Panc1 (cell line): Measurements from ENCODE around the gene DDX31. TPM values are rescaled to one million over a fixed set of nuclear protein-coding genes. Genes with fewer than 3 reads are reported as not detected.

Experiments used
- ATAC-seq: fragments of 200-7000 bp; cut with Tn5 transposase; 2 replicates; pipeline ENCODE4 v1.9.1; 2020; ENCODE audit warnings: mild to moderate bottlenecking, moderate library complexity
- BruUV-seq: library from RNA; stranded (reverse); fragments of 400-500 nt; replicated peaks from 2 replicates; lab custom pipeline; 2021; lab: Mats Ljungman, UMichigan
- CTCF ChIA-PET: fragments of 300-600 bp; sonication (Branson Sonifier 250); formaldehyde crosslinking; loops from one replicate; lab custom pipeline; 2022; ENCODE audit warnings: antibody characterized with exemption; lab: Charles Lee
- POLR2A ChIA-PET: fragments of 300-600 bp; sonication (Branson Sonifier 250); formaldehyde crosslinking; loops from one replicate; lab custom pipeline; 2022; ENCODE audit warnings: antibody characterized with exemption; lab: Charles Lee
- DNase-seq: peaks from one replicate; pipeline ENCODE4 v3.0.0-alpha.2; 2010; ENCODE audit warnings: low read depth, low spot score
- H3K27ac ChIP-seq: 2 replicates; pipeline ENCODE4 v1.5.1; 2011; ENCODE audit warnings: mild to moderate bottlenecking, low read length, inconsistent platforms
- H3K27me3 ChIP-seq: fragments of 200-500 bp; sonication (Bioruptor generic); 2 replicates; pipeline ENCODE4 v1.6.0; 2014; ENCODE audit warnings: low read length, inconsistent platforms; ENCODE audit not compliant: control insufficient read depth, insufficient read depth
- H3K36me3 ChIP-seq: fragments of 200-500 bp; sonication (Bioruptor generic); 2 replicates; pipeline ENCODE4 v1.5.1; 2014; ENCODE audit warnings: inconsistent platforms, mild to moderate bottlenecking, low read length, moderate library complexity; ENCODE audit not compliant: control insufficient read depth, insufficient read depth
- H3K4me1 ChIP-seq: 2 replicates; pipeline ENCODE4 v1.5.1; 2011; ENCODE audit warnings: inconsistent platforms, mild to moderate bottlenecking, low read length, moderate library complexity; ENCODE audit not compliant: control insufficient read depth, insufficient read depth
- H3K4me3 ChIP-seq, 2 experiments: 2 replicates each; pipeline ENCODE4 v1.5.1; 2011 to 2012; ENCODE audit warnings: low read depth in 2 of 2, low read length in 2 of 2, mild to moderate bottlenecking in 2 of 2, inconsistent platforms in 1 of 2, moderate library complexity in 1 of 2
- H3K9me3 ChIP-seq: fragments of 200-500 bp; sonication (Bioruptor generic); 2 replicates; pipeline ENCODE4 v1.5.1; 2014; ENCODE audit warnings: low read depth, mild to moderate bottlenecking, inconsistent platforms, low read length, moderate library complexity; ENCODE audit not compliant: control insufficient read depth, insufficient read depth
- POLR2AphosphoS5 ChIP-seq: IDR thresholded peaks from 2 replicates; pipeline ENCODE4 v1.6.1; 2012; ENCODE audit warnings: mild to moderate bottlenecking, low read depth, low read length, moderate library complexity
- SIN3A ChIP-seq: IDR thresholded peaks from 2 replicates; pipeline ENCODE4 v1.6.1; 2012; ENCODE audit warnings: low read depth, mild to moderate bottlenecking, low read length, moderate library complexity, borderline replicate concordance; ENCODE audit not compliant: insufficient read depth
- TCF7L2 ChIP-seq: IDR thresholded peaks from 2 replicates; pipeline ENCODE4 v1.6.1; 2011; ENCODE audit warnings: mild to moderate bottlenecking, low read depth, low read length, inconsistent platforms
- in situ Hi-C: cut with HindIII; loops from 2 replicates; pipeline ENCODE4 v1.10.0; 2016; ENCODE audit warnings: low sequenced_read_pairs, low pct_unique_long_range_greater_than_20kb
- intact Hi-C: fragments of 100-400 bp; cut with micrococcal nuclease; formaldehyde crosslinking; loops from one replicate; pipeline ENCODE4 v1.10.0; 2022; ENCODE audit not compliant: unreplicated experiment
- total RNA-seq: library from RNA; stranded (reverse); gene quantifications from one replicate; pipeline ENCODE4 v1.2.1, GENCODE V29; 2021; ENCODE audit not compliant: unreplicated experiment
- TF ChIP-seq, protein P1 (sequence below): fragments of 450-650 bp; IDR thresholded peaks from 2 replicates; pipeline ENCODE4 v1.5.1; 2017; ENCODE audit warnings: mild to moderate bottlenecking
- TF ChIP-seq, protein P2 (sequence below), 2 experiments: IDR thresholded peaks; 2 replicates each; pipeline ENCODE4 v1.6.1; 2011 to 2012; ENCODE audit warnings: low read depth in 2 of 2, control low read depth in 1 of 2, low read length in 1 of 2, mild to moderate bottlenecking in 1 of 2, moderate library complexity in 1 of 2; ENCODE audit not compliant: insufficient read depth in 1 of 2

The DDX31 gene
- total RNA-seq, 1 experiment from 2014 or later = 17.5 TPM

DNA sequence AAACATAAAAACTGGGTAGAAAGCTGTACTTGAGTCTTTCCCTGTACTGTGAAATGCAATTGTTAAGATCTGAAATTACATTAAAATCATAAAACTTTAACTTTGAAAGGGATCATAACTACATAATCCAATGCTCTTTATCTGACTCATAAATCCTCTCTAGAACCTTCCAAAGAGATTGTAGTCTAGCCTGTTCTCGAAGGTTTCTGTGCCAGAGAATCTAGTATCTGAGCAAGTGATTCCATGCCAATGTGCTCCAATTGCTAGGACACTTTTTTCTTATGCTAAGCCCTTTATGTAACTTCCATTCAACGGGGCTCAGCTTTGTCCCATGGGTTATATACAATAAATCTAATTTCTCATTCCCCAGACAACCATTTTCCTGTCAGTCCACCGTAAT, 21.1 kb downstream of the DDX31 start:
- intact Hi-C loops = no loop called here
- ChIA-PET CTCF (no interaction called here), POLR2A (no interaction called here)
- H3K9me3 ChIP-seq = no peaks in the 10 kb centered on the region
- in situ Hi-C loops = no loop called here
- H3K36me3 ChIP-seq = peaks cover 32% of the 10 kb centered on the region
- BruUV-seq = no TSS peak
- no peak overlapping the region for H3K27ac ChIP-seq
- H3K4me3 ChIP-seq = no peak overlapping the region
- H3K27me3 ChIP-seq = no peaks in the 10 kb centered on the region
- no peaks in the 10 kb centered on the region for H3K4me1 ChIP-seq
- ATAC-seq = no peak
- TF ChIP-seq, protein P1, sequence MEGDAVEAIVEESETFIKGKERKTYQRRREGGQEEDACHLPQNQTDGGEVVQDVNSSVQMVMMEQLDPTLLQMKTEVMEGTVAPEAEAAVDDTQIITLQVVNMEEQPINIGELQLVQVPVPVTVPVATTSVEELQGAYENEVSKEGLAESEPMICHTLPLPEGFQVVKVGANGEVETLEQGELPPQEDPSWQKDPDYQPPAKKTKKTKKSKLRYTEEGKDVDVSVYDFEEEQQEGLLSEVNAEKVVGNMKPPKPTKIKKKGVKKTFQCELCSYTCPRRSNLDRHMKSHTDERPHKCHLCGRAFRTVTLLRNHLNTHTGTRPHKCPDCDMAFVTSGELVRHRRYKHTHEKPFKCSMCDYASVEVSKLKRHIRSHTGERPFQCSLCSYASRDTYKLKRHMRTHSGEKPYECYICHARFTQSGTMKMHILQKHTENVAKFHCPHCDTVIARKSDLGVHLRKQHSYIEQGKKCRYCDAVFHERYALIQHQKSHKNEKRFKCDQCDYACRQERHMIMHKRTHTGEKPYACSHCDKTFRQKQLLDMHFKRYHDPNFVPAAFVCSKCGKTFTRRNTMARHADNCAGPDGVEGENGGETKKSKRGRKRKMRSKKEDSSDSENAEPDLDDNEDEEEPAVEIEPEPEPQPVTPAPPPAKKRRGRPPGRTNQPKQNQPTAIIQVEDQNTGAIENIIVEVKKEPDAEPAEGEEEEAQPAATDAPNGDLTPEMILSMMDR = no peak
- TF ChIP-seq TCF7L2 (no peak), POLR2AphosphoS5 (no peak)
- TF ChIP-seq, protein P2, sequence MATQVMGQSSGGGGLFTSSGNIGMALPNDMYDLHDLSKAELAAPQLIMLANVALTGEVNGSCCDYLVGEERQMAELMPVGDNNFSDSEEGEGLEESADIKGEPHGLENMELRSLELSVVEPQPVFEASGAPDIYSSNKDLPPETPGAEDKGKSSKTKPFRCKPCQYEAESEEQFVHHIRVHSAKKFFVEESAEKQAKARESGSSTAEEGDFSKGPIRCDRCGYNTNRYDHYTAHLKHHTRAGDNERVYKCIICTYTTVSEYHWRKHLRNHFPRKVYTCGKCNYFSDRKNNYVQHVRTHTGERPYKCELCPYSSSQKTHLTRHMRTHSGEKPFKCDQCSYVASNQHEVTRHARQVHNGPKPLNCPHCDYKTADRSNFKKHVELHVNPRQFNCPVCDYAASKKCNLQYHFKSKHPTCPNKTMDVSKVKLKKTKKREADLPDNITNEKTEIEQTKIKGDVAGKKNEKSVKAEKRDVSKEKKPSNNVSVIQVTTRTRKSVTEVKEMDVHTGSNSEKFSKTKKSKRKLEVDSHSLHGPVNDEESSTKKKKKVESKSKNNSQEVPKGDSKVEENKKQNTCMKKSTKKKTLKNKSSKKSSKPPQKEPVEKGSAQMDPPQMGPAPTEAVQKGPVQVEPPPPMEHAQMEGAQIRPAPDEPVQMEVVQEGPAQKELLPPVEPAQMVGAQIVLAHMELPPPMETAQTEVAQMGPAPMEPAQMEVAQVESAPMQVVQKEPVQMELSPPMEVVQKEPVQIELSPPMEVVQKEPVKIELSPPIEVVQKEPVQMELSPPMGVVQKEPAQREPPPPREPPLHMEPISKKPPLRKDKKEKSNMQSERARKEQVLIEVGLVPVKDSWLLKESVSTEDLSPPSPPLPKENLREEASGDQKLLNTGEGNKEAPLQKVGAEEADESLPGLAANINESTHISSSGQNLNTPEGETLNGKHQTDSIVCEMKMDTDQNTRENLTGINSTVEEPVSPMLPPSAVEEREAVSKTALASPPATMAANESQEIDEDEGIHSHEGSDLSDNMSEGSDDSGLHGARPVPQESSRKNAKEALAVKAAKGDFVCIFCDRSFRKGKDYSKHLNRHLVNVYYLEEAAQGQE (IDR thresholded peaks at IDR 0.05; ENCODE audit: insufficient read depth in 1 of 2, low read depth in 2 of 2, low read length in 1 of 2) = no peak
- DNase-seq = no peak

DNA sequence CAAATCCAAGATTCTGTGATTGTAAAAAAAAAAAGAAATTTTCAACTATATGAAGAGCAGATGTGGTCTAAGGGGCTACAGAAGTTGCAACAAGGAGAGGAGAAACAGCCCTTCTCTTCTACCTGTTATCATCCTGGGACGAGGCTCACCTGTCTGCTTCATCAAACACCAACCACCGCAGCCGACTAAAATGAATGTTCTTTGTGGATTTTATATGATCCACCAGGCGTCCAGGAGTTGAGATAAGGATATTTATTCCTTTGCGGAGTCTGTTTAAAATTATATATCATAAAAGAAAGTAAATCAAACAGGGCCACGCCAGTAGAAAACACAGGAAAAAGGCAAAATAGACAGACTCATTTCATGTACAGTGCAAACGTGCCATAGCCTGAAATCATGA, 21.5 kb downstream of the DDX31 start:
- no peak overlapping the region for H3K4me3 ChIP-seq
- CTCF ChIA-PET = no interaction called here
- H3K4me1 ChIP-seq = no peaks in the 10 kb centered on the region
- BruUV-seq = no TSS peak
- intact Hi-C loops = no loop called here
- no peak overlapping the region for H3K27ac ChIP-seq
- ATAC-seq (no peak), DNase-seq (no peak)
- no peak for TF ChIP-seq SIN3A
- TF ChIP-seq, protein P1 = no peak
- POLR2A ChIA-PET = no interaction called here
- no peaks in the 10 kb centered on the region for H3K27me3 ChIP-seq
- in situ Hi-C loops = no loop called here
- peaks cover 31% of the 10 kb centered on the region for H3K36me3 ChIP-seq
- no peaks in the 10 kb centered on the region for H3K9me3 ChIP-seq

DNA sequence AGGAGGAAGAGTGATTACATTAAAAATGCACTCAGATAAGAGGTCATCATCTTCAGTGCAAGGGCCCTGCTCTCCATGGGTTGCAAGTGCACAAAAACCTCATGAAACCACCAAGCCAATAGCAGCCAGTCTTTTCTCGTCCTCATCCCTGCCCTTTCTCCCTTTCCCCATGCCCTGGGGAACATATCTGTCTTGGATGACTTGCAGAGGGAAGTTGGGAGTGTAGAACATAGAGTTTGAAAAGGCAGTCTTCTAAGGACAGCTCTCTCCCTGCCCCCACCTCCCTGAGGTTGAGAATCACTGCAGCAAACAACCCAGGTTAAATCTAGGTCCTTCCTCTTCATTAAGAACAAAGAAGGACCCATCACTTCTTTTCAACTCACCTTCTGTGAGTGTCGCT, 22.0 kb downstream of the DDX31 start:
- POLR2A ChIA-PET = no interaction called here
- no peaks in the 10 kb centered on the region for H3K9me3 ChIP-seq
- H3K27ac ChIP-seq = no peak overlapping the region
- peaks cover 31% of the 10 kb centered on the region for H3K36me3 ChIP-seq
- in situ Hi-C loops (no loop called here), intact Hi-C loops (no loop called here)
- ATAC-seq (no peak), DNase-seq (no peak)
- no TSS peak for BruUV-seq
- H3K27me3 ChIP-seq = no peaks in the 10 kb centered on the region
- no peak overlapping the region for H3K4me3 ChIP-seq
- no peaks in the 10 kb centered on the region for H3K4me1 ChIP-seq
- TF ChIP-seq, protein P1 = no peak
- TF ChIP-seq TCF7L2 = no peak
- TF ChIP-seq POLR2AphosphoS5 = no peak
- no peak for TF ChIP-seq SIN3A
- TF ChIP-seq, protein P2 (IDR thresholded peaks at IDR 0.05; ENCODE audit: insufficient read depth in 1 of 2, low read depth in 2 of 2, low read length in 1 of 2) = no peak
- CTCF ChIA-PET = no interaction called here
